ENCODE data around the gene ZNF862. TPM values are rescaled to one million over a fixed set of nuclear protein-coding genes. Genes with fewer than 3 reads are reported as not detected.
"Not testable (repeated sequence)": the region's sequence is repeated elsewhere in the genome, so short reads cannot be mapped to it uniquely, and the experiment has no call there.

ZNF862 gene
- total RNA-seq, 1 donor from 2014 or later: 23.9 TPM

DNA sequence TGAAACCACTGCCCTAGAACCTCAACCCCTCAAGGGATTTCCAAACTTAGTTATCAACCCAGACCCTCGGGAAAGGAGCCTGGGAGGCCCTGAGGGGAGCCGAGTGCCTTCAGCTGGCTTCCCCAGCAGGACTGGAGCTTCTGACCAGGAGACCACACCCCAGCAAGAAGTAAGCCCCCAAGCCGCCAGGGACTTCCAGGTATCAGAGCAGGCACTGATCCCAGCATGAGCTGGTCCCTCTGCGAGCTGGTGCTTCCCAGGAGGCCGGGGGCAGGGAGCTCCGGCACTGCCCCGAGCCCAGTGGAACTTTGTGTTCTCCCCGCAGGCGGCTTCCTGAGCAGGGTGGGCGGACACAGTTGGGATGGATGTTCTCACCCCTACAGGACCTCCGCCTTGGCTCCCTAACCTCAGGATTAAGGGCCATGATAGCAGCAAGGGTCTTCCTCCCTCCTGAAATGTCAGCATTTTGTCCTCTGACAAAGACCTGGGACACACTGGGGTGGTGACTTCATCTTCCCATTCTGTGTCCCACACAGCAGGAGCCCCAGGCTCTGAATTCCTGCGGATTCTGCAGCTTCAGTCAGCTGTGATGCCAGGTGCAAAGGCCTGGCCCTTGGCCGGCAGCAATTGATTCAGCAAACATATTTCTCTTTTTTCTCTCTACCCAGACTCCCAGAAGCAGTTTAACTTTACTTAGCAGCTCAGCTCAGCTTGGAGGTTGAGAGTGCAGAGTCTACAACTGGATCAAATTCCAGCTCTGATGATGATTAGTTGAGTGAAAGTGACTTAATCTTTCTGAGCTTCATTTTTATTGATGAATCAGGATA is 47.2 kb downstream of the ZNF862 start:
- TF ChIP-seq CTCF (conservative IDR thresholded peaks at IDR 0.05): no peak
- H3K27ac Mint-ChIP-seq: peak overlapping the region; percentile 38
- H3K9me3 Mint-ChIP-seq: no peaks in the 10 kb centered on the region
- H3K4me3 Mint-ChIP-seq: no peak overlapping the region
- H3K4me1 Mint-ChIP-seq (ENCODE audit: unreplicated experiment): peaks cover 25% of the 10 kb centered on the region
- no peaks in the 10 kb centered on the region for H3K36me3 Mint-ChIP-seq
- no peaks in the 10 kb centered on the region for H3K27me3 Mint-ChIP-seq
- no peak for DNase-seq (ENCODE audit: extremely low spot score, unreplicated experiment)

GRCh38 chr7:149886018-149886415 is 47.8 kb downstream of the ZNF862 start:
- no peak overlapping the region for H3K4me3 Mint-ChIP-seq
- no peaks in the 10 kb centered on the region for H3K9me3 Mint-ChIP-seq
- TF ChIP-seq CTCF (conservative IDR thresholded peaks at IDR 0.05): no peak
- H3K36me3 Mint-ChIP-seq: no peaks in the 10 kb centered on the region
- DNase-seq (ENCODE audit: extremely low spot score, unreplicated experiment): no peak
- no peaks in the 10 kb centered on the region for H3K27me3 Mint-ChIP-seq
- no peak overlapping the region for H3K27ac Mint-ChIP-seq
- H3K4me1 Mint-ChIP-seq (ENCODE audit: unreplicated experiment): peaks cover 25% of the 10 kb centered on the region

- Mint-ChIP-seq H3K36me3 (no peaks in the 10 kb centered on the region), H3K9me3 (no peaks in the 10 kb centered on the region), H3K4me1 (ENCODE audit: unreplicated experiment) (peaks cover 24% of the 10 kb centered on the region), H3K4me3 (no peak overlapping the region), H3K27me3 (no peaks in the 10 kb centered on the region), H3K27ac (no peak overlapping the region)
- no peak for DNase-seq (ENCODE audit: extremely low spot score, unreplicated experiment)
- TF ChIP-seq CTCF (conservative IDR thresholded peaks at IDR 0.05): no peak
These were observed 49.1 kb downstream of the ZNF862 start for GRCh38 chr7:149887311-149887710.

DNA sequence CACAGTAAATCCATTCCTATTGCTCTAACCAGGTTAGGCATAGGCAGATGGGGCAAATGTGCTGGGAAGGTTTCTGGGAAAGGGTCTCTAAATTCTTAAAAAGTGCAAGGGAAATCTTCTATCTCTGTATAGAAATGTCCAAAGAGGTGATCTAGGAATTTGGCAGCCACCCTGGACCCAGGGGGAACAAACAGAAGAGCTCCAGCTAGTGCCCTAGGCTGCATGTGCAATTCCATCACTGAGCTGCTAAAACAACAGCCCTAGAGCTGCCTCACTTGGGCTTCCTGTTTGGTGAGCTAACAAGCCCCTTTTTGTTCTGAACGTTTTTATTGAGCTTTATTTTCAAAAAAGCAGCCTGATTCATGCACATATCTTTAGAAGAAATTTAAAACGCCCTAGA is 52.5 kb downstream of the ZNF862 start:
- H3K4me3 Mint-ChIP-seq; H3K27me3 Mint-ChIP-seq; H3K36me3 Mint-ChIP-seq; H3K4me1 Mint-ChIP-seq (ENCODE audit: unreplicated experiment); DNase-seq (ENCODE audit: extremely low spot score, unreplicated experiment); H3K27ac Mint-ChIP-seq; H3K9me3 Mint-ChIP-seq: not testable (repeated sequence)

GRCh38 chr7:149894957-149895356 is 56.8 kb downstream of the ZNF862 start:
- H3K4me3 Mint-ChIP-seq: not testable (repeated sequence)

GRCh38 chr7:149907776-149908376 is 69.7 kb downstream of the ZNF862 start:
- not testable (repeated sequence) for H3K4me1 Mint-ChIP-seq (ENCODE audit: unreplicated experiment); DNase-seq (ENCODE audit: extremely low spot score, unreplicated experiment); H3K9me3 Mint-ChIP-seq; H3K27ac Mint-ChIP-seq; H3K36me3 Mint-ChIP-seq; H3K27me3 Mint-ChIP-seq; H3K4me3 Mint-ChIP-seq

More at GRCh38 chr7:149894957-149895356, 56.8 kb downstream of the ZNF862 start:
- not testable (repeated sequence) for H3K27me3 Mint-ChIP-seq; DNase-seq (ENCODE audit: extremely low spot score, unreplicated experiment); H3K9me3 Mint-ChIP-seq; H3K4me1 Mint-ChIP-seq (ENCODE audit: unreplicated experiment); H3K36me3 Mint-ChIP-seq; H3K27ac Mint-ChIP-seq

DNA sequence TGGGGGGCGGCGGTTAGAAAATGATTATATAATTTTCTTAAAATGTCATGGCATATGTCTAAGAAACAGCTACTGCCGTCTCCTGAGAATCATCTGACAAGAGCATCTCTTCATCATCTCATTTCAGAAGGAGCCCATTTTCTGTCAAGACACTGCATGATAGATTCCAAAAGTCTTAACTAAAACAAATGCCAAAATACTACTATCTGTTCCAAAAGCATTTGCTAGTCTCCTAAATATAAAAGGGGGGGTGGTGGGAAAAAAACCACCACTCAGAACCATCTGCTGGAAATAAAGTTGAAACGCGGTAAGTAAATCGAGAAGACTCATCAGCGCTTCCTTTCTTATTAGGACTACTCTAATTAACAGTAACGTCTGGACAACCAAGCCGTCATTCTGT is 72.0 kb downstream of the ZNF862 start:
- not testable (repeated sequence) for H3K9me3 Mint-ChIP-seq; DNase-seq (ENCODE audit: extremely low spot score, unreplicated experiment); H3K27me3 Mint-ChIP-seq; H3K4me1 Mint-ChIP-seq (ENCODE audit: unreplicated experiment); H3K4me3 Mint-ChIP-seq; H3K36me3 Mint-ChIP-seq; H3K27ac Mint-ChIP-seq

DNA sequence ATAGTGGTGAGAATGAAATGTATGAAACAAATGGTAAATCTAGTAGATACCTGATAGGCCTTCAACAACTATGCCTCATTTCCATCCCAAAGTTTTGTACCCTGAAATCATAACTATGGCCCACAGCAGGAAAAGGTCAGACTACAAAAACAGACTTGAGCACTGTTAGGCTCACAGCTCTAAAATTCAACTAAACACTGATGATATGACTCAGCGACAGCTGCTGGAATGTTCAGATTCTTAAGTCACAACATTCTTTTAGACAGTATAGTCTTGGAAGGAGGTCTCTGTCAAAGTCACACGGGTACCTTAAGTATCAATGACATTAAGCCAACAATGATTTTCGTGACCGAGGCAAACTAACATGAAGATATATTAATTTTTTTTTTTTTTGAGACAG is 74.0 kb downstream of the ZNF862 start:
- H3K36me3 Mint-ChIP-seq; H3K27ac Mint-ChIP-seq; DNase-seq (ENCODE audit: extremely low spot score, unreplicated experiment); H3K4me3 Mint-ChIP-seq; H3K4me1 Mint-ChIP-seq (ENCODE audit: unreplicated experiment); H3K27me3 Mint-ChIP-seq; H3K9me3 Mint-ChIP-seq: not testable (repeated sequence)
